ENCODE results near the gene PTPRD.

PTPRD gene

GRCh38 chr9:8816361-8816760 is 1796.4 kb downstream of the PTPRD start:
- DNase-seq (ENCODE audit: extremely low read depth in 1 of 2, low read depth in 1 of 2) = no peak

GRCh38 chr9:8815931-8816330 is 1796.9 kb downstream of the PTPRD start:
- no peak for DNase-seq (ENCODE audit: extremely low read depth in 1 of 2, low read depth in 1 of 2)

DNA sequence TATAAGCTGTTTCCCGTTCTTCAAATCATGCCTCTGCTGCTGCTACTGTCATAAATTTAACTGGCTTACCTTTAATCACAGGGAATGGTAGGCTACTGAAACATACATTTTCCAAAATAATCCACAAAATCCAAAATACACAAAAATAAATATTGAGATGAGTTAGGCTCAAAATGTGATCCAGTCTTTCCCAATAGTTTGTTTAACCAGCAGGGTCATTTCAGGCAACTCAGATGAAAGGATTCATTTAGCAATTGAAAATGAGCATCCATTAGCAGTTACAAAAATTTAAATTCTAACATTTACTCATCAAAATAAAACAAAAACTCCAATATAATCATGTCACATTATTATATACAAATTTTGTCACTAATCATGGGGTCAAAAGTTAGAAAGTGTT is 1797.6 kb downstream of the PTPRD start:
- DNase-seq (ENCODE audit: extremely low read depth in 1 of 2, low read depth in 1 of 2) = no peak

GRCh38 chr9:8812888-8813287 is 1799.9 kb downstream of the PTPRD start:
- no peak for DNase-seq (ENCODE audit: extremely low read depth in 1 of 2, low read depth in 1 of 2)

GRCh38 chr9:8809741-8810140 is 1803.1 kb downstream of the PTPRD start:
- no peak for DNase-seq (ENCODE audit: extremely low read depth in 1 of 2, low read depth in 1 of 2)

- no peak for DNase-seq (ENCODE audit: extremely low read depth in 1 of 2, low read depth in 1 of 2)
Measured at GRCh38 chr9:8806150-8806549, 1806.7 kb downstream of the PTPRD start.

DNA sequence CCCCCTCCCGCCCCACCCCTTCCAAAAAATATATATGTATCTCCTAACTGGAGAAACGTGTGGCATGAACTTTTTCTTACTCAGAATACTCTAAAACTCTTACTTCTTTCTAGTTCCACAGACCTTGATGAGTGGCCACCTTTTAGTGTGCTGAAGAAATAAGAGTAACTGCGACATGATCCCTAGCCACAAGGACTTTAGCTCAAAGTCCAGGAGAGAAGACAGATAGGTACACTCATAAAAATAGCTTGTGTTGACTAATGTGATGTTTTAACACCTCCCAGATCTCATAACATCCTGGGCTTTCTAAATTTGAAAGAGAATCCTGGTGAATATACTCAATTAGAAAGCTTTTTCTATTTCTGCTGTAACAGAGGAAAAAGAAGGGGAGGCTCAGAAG is 1808.2 kb downstream of the PTPRD start:
- no peak for DNase-seq (ENCODE audit: extremely low read depth in 1 of 2, low read depth in 1 of 2)

DNA sequence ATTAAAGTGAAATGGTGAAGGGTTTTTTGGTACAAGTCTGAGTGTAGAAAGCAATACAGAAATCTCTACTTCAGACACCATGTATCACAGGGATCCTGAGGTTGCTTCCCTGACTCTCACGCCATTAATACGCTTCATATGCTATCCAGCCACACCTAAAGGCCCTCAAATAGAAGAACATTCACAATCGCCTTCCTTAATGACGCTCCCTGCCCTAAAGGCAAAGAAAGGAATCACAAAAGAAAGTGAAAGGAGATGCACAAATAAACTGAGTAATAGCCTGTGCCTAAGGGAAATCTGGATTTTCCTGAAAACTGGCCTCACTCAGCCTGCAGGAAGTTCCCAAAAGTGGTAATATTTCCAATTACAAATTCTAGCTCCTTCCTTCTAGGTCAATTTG is 1810.6 kb downstream of the PTPRD start:
- DNase-seq (ENCODE audit: extremely low read depth in 1 of 2, low read depth in 1 of 2) = no peak

DNA sequence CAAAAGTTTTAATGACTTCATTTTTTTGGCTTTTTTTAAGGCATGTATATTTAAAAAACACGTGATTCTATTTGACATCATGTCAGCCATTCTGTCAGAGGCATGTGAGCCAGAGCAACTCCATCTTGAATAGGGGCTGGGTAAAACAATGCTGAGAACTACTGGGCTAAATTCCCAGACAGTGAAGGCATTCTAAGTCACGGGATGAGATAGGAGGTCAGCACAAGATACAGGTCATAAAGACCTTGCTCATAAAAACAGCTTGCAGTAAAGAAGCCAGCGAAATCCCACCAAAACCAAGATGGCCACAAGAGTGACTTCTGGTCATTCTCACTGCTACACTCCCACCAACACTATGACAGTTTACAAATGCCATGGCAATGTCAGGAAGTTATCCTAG is 1812.6 kb downstream of the PTPRD start:
- no peak for DNase-seq (ENCODE audit: extremely low read depth in 1 of 2, low read depth in 1 of 2)

DNA sequence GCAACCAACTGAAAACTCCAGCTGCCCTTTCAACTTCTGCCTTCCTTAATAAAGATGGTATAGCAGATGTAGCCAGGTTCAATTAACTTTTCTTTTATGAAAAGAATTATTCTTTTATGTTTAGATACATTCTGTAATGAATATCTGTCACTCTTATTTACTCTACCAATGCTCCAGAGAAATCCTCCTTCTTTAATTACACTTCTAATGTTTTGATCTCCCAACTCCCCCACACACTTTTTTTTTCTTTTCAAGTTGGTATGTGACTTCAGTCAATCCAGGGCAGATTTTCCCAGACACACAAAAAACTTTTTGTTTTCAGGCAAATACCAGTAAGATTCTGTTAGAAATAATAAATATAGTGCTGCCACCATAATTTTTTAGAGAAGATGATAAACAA is 1813.2 kb downstream of the PTPRD start:
- DNase-seq (ENCODE audit: extremely low read depth in 1 of 2, low read depth in 1 of 2) = no peak

DNA sequence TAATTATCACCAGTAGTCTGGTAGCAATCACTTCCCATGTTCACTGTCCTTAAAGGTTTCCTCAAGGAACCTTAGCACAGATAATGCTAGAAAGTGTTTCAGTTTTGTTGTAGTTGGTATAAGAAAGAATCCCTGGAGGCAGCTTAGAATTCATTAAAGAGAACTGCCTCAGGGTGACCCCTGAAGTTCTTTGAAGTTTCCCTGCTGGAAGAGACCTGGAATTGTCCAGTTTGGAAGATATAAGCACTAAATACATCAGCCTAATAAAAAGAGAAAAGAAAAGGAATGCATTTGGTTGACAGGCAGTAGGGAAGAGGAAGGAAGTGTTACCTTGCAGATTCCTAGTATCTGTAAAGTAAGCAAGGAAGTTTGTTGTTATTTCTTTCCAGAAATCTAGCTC is 1813.6 kb downstream of the PTPRD start:
- no peak for DNase-seq (ENCODE audit: extremely low read depth in 1 of 2, low read depth in 1 of 2)

GRCh38 chr9:8784838-8785237 is 1828.0 kb downstream of the PTPRD start:
- no peak for DNase-seq (ENCODE audit: extremely low read depth in 1 of 2, low read depth in 1 of 2)

GRCh38 chr9:8783941-8784340 is 1828.9 kb downstream of the PTPRD start:
- DNase-seq (ENCODE audit: extremely low read depth in 1 of 2, low read depth in 1 of 2) = no peak

- DNase-seq (ENCODE audit: extremely low read depth in 1 of 2, low read depth in 1 of 2) = no peak
Measured at GRCh38 chr9:8782237-8782636, 1830.6 kb downstream of the PTPRD start.

- no peak for DNase-seq (ENCODE audit: extremely low read depth in 1 of 2, low read depth in 1 of 2)
Measured at GRCh38 chr9:8781458-8781857, 1831.3 kb downstream of the PTPRD start.

GRCh38 chr9:8780386-8780785 is 1832.4 kb downstream of the PTPRD start:
- DNase-seq (ENCODE audit: extremely low read depth in 1 of 2, low read depth in 1 of 2) = no peak

DNA sequence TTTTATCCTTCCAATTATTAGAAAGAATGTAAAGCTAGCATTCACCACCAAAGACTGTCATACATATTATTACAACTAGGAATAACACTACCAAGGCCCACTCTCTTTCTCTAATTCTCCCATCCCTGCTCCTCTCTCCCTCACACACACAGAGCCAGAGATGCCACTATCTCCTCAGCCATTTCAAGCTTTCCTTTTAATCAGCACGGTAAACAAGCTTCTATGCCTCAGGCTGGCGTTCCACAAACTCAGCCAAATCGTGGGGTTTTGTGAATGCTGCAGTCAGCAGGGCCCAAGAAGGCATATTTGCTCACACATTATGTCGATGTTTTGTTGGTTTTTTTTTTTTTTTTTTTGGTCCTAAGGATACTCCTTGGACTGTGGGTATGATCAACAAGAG is 1833.3 kb downstream of the PTPRD start:
- no peak for DNase-seq (ENCODE audit: extremely low read depth in 1 of 2, low read depth in 1 of 2)

- DNase-seq (ENCODE audit: extremely low read depth in 1 of 2, low read depth in 1 of 2) = no peak
Measured at GRCh38 chr9:8778356-8778755, 1834.4 kb downstream of the PTPRD start.

DNA sequence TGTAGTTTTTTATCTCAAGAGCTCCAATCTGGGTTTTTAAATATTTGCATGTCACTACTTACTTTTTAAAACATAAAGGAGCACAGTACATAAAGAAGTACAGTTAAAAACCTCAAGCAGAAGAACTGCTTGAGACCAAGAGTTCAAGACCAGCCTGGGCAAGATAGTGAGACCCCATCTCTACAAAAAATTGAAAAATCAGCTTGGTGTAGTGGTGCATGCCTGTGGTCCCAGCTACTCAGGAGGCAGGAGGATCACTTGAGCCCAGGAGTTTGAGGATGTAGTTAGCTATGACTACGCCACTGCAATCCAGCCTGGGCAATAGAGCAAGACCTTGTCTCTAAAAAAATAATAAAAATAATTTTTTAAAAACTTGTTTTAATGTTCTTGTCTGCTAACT is 1840.5 kb downstream of the PTPRD start:
- DNase-seq (ENCODE audit: extremely low read depth in 1 of 2, low read depth in 1 of 2) = no peak

- DNase-seq (ENCODE audit: extremely low read depth in 1 of 2, low read depth in 1 of 2) = no peak
Measured at GRCh38 chr9:8769153-8769552, 1843.6 kb downstream of the PTPRD start.

DNA sequence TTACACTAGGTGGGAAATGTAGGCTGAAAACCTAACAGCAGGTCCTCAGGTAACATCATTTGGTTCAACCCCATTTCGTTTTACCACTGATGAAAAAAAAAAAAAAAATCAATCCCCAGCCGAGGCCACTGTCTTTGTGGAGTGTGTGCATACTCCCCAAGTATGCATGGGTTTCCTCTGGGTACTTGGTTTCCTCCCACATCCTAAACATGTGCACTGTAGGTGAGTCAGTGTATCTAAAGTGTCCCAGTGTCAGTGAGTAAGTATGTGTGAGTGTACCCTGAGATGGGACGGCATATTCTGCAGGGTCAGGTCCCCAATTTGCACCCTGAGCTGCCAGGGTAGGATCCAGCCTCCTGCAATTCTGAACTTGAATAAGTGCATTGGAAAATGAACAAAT is 1846.7 kb downstream of the PTPRD start:
- DNase-seq (ENCODE audit: extremely low read depth in 1 of 2, low read depth in 1 of 2) = no peak

GRCh38 chr9:8764051-8764450 is 1848.8 kb downstream of the PTPRD start:
- DNase-seq (ENCODE audit: extremely low read depth in 1 of 2, low read depth in 1 of 2) = no peak

- DNase-seq (ENCODE audit: extremely low read depth in 1 of 2, low read depth in 1 of 2) = no peak
Measured at GRCh38 chr9:8762479-8763085, 1850.2 kb downstream of the PTPRD start.

Measured in activated CD8-positive, alpha-beta memory T cell treated with anti-CD3 and anti-CD28 coated beads for 1 hour (primary cell).